ENCODE results near the gene DISP3.

Gene DISP3

DNA sequence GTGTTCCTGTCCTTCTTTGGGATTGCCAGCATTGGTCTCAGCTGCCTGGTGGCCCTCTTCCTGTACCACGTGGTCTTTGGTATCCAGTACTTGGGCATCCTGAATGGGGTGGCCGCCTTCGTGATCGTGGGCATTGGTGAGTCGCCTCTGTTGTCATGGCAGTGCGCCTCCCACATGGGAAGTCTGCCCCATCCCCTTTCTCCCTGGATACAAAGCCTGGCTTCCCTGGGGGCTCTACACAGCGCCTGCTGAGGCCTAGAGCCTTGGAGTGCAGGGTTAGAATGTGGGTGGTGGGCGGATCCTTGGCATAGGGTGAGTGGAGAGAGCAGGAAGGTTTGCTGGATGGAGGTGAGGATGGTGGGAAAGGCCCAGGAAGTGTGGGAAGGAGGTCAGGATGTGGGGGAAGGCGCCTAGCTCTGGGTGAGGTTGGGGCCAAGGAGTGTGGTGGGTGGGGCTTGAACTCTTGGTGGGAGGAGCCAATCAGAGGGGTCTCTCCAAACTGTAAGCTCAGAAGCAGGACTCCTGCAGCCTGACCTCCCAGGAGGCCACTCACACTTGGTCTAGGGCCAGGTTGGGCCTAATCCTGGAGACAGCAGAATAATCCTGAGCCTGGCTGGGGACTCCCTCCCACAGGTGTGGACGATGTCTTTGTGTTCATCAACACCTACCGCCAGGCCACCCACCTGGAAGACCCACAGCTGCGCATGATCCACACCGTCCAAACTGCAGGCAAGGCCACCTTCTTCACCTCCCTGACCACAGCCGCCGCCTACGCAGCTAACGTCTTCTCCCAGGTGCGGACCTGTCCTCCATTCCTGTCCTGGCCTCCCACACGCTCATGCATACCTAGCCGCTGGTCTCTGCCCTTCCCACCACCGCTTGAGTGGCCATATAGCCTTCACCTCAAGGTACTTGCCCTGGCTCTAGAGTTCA, 36.7 kb downstream of the DISP3 start:
- DNase-seq (ENCODE audit: low read depth), result no peak

DNA sequence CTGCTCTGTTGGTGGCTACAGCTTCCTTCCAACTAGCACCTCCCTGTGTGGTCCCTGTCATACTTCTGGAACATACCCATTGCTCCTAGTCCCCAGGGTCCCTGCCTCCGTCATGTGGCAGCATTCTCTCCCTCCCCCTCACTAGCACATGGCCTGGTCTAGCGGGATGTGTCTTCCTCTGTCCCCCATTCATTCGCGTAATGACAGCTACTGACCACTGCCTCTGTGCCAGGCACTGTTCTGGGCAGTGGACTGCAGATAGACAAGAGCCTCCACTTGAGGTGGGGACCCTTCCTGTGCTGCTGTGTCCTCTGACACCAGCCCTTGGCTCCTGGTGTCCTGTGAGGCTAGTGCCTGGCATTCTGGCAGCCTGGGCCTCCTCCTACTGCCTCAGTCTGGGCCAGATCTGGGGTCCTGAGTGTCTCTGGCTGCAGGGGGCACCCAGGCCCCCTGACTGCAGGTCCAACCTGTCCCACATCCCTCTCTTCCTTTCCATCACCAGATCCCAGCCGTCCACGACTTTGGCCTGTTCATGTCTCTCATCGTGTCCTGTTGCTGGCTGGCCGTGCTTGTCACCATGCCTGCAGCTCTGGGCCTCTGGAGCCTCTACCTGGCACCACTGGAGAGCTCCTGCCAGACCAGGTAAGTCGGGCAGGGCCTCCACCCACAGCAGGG, 38.1 kb downstream of the DISP3 start:
- DNase-seq (ENCODE audit: low read depth), result no peak

DNA sequence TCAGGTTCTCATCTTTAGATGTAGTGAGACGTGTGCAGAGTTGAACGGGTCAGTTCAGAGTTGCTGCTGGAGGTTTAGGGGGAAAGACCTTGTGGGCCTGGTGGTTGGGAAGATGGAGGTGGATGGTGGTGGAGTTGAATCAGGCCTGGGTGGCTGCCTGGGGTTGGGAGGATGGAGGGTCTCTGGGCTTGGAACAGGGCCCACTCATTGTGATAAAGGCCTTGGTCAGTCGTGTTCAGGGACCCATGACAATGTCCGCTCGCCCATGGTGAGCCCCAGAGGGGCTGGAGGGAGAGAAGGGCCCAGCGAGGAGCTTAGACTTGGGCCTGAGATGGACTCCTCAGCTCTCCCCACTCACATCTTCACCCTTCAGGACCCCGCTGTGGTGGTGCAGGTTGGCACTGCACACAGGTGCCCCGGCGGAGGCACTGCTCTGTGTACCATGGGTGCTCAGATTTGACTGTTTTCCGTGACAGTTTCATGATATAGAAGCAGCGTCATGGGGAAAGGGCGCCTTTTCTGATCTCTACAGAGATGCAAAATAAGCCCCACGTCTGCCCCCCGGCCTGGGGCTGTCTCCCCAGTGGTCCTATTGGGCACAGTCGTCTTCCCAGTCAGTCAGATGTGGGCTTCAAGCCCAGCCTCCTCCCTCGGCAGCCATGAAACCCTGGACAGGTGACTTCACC, 39.2 kb downstream of the DISP3 start:
- no peak for DNase-seq (ENCODE audit: low read depth)

DNA sequence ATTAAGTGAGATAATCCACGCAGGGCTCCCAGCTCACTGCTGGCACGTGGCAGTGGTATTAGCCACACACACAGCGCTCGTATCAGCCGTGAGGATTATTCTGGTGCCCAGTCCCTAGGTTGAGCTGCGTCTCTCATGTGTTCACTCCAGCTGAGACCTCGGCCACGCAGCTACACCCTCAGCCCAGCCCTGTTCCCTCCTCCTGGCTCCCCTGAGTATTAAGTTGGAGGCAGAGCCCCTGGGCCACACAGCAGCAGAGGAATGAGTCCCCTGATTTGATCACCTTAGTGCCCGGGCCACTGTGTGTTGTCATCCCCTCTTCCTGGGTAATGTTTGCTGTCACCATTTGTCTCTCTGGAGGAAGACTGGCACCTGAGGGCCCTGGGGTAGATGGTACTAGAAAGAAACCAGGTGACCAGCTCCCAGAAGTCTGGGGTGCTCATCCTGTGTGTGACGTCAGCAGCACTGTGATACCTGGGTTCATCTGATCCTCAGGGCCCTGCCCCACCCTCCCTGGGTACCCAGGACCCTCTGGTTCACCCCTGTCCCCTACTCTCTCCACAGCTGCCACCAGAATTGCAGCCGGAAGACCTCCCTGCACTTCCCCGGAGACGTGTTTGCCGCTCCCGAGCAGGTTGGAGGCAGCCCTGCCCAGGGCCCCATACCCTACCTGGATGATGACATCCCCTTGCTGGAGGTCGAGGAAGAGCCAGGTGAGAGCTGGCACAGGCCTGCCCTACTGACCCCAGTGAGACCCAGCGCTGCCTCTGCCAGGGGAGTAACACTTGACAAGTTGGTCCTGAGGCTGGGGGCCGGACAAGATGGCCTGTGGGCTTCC, 40.1 kb downstream of the DISP3 start:
- DNase-seq (ENCODE audit: low read depth), result no peak

DNA sequence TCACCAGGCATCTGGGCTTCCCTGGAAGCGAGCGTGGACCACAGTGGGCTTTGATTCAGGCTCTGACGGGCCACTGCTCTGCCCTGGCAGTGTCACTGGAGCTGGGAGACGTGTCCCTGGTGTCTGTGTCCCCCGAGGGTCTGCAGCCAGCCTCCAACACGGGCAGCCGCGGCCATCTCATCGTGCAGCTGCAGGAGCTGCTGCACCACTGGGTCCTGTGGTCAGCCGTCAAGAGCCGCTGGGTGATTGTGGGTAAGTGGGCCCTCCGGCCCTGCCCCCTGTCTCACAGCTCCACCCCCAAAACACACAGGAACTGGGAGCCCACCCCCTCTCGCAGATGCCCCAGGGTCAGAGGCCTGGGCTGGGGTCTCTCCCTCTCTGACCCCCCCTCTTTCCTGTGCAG, 40.7 kb downstream of the DISP3 start:
- DNase-seq (ENCODE audit: low read depth), result no peak

DNA sequence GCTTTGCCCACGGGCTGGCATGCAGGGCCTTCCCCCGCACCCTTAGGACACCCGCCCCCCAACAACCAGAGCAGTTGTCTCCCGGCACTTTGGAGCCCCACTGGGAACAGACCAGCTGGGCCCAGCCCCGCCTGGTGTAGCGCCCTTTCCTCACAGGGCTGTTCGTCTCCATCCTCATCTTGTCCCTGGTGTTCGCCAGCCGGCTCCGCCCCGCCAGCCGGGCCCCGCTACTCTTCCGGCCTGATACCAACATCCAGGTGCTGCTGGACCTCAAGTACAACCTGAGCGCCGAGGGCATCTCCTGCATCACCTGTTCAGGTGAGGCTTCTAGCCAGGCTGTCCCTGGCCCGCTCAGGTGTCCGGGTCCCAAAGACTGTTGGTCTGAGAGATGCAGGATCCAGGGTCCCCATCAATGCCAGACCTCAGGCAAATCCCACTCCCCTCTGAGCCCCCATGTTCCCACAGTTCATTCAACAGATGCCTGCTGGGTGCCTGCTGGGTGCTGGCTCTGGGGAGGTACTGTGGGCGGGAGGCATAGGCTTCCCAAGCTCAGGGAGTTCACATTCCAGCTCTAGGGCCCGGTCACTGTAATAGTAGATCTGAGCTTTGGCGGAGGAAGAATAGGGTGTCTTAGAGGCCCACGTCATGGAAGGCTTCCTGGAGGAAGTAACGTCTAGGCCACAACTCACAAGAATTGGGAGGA, 41.7 kb downstream of the DISP3 start:
- no peak for DNase-seq (ENCODE audit: low read depth)

DNA sequence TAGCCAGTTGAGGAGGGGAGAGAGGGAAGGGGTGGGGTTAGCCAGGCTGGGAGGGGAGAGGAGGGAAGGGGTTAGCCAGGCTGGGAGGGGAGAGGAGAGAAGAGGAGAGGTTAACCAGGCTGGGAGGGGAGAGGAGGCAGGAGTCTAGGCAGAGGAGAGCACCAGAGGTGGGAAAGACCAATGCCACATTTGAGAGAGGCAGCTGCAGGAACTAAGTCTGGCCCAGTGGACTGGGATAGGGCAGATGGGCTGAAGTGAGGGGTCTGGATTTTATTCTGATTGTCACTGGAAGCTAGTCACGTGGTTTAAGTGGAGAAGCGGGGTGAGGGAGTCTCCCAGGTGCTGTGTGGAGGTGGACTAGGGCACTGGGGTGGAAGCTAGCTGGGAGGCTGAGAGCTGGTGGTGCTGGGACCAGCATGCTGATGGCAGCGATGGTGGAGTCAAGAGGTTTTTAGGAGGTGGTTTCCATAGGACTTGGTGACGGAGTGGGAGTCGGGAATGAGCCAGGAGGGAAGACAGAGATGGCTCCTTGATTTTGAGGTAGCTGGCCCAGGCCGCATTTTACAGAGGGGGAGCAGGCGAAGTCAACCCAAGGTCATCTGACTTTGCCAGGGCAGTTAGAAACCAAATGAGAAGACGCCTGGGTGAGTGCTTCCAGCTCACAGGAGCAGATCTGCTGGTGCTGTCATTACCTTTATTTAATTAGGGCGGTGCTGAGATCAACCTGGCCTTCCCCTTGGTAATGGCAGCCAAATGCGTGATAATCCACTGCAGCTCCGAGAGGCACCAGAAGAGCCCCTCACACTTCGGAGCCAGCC, 42.8 kb downstream of the DISP3 start:
- no peak for DNase-seq (ENCODE audit: low read depth)

DNA sequence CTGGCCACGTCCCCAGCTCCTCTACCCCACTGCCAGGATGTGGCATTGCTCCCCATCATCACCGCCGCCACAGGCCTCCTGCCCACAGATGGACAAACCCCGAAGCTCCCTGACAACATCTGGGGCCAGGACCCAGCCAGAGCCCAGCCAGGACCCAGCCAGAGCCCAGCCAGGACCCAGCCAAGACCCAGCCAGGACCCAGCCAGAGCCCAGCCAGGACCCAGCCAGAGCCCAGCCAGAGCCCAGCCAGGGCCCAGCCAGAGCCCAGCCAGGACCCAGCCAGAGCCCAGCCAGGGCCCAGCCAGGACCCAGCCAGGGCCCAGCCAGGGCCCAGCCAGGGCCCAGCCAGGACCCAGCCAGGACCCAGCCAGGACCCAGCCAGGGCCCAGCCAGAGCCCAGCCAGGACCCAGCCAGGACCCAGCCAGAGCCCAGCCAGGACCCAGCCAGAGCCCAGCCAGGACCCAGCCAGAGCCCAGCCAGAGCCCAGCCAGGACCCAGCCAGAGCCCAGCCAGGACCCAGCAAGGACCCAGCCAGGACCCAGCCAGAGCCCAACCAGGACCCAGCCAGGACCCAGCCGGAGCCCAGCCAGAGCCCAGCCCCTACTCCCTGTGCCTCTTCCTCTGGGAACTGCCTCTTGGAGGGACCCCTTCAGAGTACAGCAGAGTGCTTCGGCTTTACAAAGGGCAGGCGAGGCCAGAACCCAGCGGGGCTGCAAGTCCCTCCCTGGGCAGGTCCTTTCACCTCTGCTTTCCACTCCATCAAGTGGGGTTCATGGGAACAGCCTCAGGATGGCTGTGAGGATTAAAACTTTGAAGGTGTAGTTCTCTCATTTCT, 43.7 kb downstream of the DISP3 start:
- DNase-seq (ENCODE audit: low read depth), result no peak

DNA sequence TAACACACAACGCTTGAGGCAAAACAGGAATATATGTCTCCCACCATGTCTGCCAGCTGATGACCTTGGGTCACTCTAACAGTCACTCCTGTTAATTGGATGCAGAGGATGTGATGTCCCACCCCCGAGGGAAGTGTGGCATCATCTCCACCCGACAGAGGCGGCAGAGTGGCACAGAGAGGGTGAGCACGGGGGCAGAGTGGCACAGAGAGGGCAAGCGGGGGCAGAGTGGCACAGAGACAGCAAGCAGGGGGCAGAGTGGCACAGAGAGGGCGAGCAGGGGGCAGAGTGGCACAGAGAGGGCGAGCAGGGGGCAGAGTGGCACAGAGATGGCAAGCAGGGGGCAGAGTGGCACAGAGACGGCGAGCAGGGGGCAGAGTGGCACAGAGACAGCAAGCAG, 44.3 kb downstream of the DISP3 start:
- no peak for DNase-seq (ENCODE audit: low read depth)

DNA sequence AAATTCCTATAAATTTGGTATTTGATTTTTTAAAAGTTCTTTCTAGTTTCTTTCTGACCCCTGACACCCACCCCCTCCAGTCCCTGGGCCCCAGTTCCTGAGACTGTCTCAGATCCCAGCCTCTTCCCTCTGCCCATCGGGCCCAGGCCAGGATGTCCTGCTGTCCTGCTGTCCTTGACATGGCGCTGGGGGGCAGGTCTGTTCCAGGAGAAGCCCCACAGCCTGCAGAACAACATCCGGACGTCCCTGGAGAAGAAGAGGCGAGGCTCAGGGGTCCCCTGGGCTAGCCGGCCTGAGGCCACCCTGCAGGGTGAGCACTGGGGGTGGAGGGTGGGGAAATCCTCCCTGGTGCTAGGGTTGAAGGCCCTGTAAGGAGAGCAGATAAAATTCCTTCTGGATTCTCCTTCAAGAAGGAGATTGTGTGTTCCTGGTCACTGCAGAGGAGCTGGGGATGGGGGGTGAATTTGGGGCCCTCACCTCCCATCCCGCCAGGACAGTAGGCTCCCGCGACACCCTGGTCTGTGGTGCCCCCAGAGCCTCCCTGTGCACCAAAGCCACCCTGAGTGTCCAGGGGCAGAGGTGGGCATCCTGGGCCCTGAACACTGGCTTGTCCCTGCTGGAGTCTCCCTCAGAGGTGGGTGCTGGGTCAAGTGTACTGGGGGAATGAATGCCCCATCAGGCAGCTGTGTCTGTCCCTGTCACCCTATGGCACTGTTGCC, 45.0 kb downstream of the DISP3 start:
- DNase-seq (ENCODE audit: low read depth), result no peak

DNA sequence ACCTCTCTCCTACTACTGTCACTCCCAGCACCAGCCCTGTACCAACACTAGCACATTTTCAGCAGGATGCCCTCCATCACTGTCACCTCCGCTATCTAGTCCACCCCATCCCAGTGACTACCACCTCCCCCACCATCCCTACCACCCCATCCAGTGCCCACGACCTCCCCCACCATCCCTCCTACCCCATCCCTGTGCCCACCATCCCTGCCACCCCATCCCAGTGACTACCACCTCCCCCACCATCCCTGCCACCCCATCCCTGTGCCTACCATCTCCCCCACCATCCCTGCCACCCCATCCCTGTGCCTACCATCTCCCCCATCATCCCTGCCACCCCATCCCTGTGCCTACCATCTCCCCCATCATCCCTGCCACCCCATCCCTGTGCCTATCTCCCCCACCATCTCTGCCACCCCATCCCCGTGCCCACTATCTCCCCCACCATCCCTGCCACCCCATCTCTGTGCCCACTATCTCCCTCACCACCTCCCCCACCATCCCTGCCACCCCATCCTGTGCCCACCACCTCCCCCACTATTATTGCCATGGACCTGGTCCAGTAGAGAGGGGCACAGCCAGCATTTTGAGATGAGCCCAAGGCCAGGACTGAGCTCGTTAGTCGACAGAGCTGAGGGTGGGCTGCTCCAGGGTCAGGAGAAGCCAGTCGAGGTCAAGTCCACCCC, 45.7 kb downstream of the DISP3 start:
- no peak for DNase-seq (ENCODE audit: low read depth)

DNA sequence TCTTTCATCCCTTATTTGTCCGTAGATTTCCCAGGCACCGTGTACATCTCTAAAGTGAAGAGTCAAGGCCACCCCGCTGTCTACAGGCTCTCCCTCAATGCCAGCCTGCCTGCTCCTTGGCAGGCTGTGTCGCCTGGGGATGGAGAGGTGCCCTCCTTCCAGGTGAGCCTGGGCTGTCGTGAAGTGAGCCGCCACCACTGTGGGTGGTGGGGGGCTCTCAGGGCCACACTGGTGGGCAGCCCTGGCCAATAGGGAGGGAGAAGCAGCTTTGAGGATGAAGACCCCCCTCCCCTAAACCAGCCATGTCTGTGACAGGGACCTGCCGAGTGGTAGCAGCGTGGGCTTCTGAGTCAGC, 46.2 kb downstream of the DISP3 start:
- DNase-seq (ENCODE audit: low read depth), result no peak

DNA sequence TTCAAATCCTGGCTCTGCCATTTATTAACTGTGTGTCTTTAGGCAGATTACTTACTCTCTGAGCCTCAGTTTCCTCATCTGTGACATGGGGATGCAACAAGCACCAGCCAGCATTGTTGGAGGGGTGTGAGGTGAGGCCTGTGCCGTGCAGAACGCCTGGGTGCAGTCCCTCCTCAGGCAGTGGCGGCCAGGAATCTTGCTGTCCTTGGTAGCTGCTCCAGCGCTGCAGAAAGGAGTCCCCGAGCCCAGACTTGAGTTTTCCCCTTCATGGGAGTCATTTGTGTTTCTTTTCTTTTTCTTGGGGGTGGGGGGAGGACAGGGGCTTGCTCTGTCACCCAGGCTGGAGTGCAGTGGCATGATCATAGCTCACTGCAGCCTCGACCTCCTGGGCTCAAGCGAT, 46.6 kb downstream of the DISP3 start:
- DNase-seq (ENCODE audit: low read depth), result no peak

DNA sequence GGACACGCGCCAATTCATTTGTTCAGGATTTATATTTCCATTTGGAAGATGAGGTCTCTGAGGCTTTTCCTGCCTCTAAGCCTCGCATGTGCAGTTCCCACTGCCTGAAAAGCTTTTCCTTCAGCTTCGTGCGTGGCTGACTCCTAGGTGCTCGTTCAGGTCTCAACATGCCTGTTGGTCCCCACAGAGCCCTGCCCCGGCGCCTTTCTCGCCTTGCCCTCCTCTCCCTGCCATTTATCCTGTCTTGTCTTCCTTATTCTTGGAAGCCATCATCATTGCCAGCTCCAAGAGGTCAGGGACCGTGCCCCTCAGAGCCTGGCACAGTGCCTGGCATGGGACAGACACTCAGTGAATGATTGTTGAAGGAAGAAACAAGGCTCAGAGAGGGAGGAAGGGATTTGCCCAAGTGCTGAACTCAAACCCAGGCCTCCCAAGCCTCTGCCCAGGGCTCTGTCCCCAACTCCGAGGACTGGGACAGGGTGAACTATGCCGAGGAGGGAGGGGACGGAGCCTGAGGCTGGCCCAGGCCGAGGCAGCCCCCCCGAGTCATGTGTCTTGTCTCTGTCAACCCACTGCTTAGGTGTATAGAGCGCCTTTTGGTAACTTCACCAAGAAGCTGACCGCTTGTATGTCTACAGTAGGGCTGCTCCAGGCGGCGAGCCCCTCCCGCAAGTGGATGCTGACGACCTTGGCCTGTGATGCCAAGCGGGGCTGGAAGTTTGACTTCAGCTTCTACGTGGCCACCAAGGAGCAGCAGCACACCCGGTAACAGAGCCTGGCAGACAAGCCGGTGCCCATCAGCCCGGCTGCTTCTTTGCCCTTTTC, 47.3 kb downstream of the DISP3 start:
- no peak for DNase-seq (ENCODE audit: low read depth)

DNA sequence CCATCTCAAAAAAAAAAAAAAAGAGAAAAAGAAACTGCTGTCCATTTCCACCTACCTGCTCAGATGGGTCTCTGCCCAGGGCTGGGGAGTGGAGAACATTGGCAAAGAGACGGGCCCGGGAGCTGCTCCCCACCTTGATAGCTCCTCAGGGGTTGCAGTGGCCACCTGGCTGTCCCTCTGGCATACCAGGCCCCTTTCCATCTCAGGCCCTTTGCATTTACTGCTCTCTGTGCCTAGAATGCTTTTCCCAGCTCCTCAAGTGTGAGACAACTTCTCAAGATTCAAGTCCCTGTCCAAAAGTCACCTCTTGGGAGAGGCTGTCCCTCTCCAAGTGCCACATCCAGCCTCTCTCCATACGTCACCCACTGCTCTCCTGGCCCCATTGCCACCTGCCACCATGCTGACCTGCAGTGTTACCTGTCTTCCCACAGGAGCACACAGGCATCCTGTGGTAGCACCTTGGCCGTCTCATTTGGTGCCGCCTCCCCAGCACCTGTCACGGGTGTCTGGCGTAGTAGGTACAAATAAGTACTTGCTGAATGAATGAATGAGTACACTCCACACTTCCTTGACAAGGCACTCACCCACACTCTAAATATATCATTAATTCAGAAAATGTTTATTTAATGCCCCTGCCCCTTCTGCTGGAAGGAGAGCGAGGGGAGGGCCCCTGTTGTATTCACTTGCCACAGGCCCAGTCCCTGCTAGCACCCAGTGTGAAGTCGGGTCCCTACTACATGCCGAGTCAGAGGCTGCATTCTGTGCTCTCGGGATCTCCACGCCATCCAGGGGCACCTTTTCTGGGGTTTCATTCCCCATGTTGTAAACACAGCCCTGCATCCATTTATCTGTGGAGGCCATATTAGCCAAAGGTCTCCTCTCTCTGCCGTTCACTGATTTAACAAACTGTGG, 48.8 kb downstream of the DISP3 start:
- no peak for DNase-seq (ENCODE audit: low read depth)

DNA sequence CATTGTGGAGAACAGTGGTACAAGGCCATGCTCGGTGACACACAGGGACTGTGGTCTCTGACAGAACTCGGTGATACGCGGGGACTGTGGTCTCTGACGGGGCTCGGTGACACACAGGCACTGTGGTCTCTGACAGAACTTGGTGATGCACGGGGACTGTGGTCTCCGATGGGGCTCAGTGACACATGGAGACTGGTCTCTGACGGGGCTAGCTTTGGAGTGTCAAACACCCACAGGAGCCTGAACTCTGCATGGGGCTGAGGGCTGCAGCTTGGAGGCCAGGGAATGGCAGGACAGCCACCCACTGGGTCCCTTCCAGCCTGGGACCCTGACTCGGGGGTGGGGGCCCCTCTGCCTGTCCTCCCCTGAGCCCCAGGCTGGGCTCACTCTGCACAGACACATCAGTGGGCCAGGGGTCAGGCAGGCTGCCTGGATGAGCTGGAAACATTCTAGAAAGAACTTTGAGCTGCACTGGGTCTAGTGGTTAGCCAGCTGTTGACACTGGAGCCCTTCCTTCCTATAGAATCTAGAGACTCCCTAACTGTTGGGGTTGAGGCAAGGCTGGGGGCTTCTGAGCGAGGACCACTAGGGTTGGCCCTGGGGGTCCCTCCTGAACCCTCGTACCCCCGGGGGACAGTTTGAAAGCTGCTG, 49.8 kb downstream of the DISP3 start:
- DNase-seq (ENCODE audit: low read depth), result no peak

Data from stimulated activated CD8-positive, alpha-beta memory T cell treated with anti-CD3 and anti-CD28 coated beads, Interleukin-4, amount 100 ng/mL, for 24 hours (primary cell).